HEK293 (cell line): ENCODE measurements around the gene RNF121.

Experiments
- CTCF ChIA-PET: fragments of 350-600 bp; formaldehyde crosslinking; extraction: SDS; loops from one replicate; lab custom pipeline; 2021; ENCODE audit warnings: antibody characterized with exemption; lab: Yijun Ruan, JAX
- POLR2A ChIA-PET: fragments of 300-600 bp; formaldehyde crosslinking; extraction: SDS; loops from one replicate; lab custom pipeline; 2020; ENCODE audit warnings: antibody characterized with exemption, inconsistent platforms; lab: Yijun Ruan, JAX
- H3K27ac ChIP-seq: fragments of 200-500 bp; sonication (Bioruptor generic); 2 replicates; pipeline ENCODE4 v1.5.1; 2014; ENCODE audit warnings: low read depth, low read length, control low read depth, inconsistent platforms; ENCODE audit errors: extremely low read depth
- H3K36me3 ChIP-seq, 2 experiments: fragments of 200-500 bp in 1 of 2; sonication (Bioruptor generic) in 1 of 2; 1 replicate in 1 of 2; 2 replicates in 1 of 2; pipeline ENCODE4 v1.5.1; 2014 to 2017; ENCODE audit warnings: inconsistent platforms in 2 of 2, low read length in 2 of 2; ENCODE audit not compliant: control insufficient read depth in 2 of 2, insufficient read depth in 1 of 2
- H3K4me1 ChIP-seq: fragments of 200-500 bp; sonication (Bioruptor generic); 2 replicates; pipeline ENCODE4 v1.5.1; 2014; ENCODE audit warnings: mild to moderate bottlenecking, low read length, inconsistent platforms; ENCODE audit not compliant: control insufficient read depth, insufficient read depth
- H3K4me3 ChIP-seq: 2 replicates; pipeline ENCODE4 v1.5.1; 2011; ENCODE audit warnings: low read depth, mild to moderate bottlenecking, control low read depth, low read length, moderate library complexity
- H3K9me3 ChIP-seq: fragments of 200-500 bp; sonication (Bioruptor generic); 2 replicates; pipeline ENCODE4 v1.5.1; 2014; ENCODE audit warnings: low read depth, low read length, inconsistent platforms; ENCODE audit not compliant: control insufficient read depth, insufficient read depth
- PRDM2 ChIP-seq: fragments of 450-650 bp; formaldehyde crosslinking; IDR thresholded peaks from 2 replicates; pipeline ENCODE4 v1.5.1; 2016; ENCODE audit warnings: missing biosample characterization, missing genetic modification characterization, borderline replicate concordance
- SETDB1 ChIP-seq: IDR thresholded peaks from one replicate; pipeline ENCODE4 v1.6.1; 2017; ENCODE audit warnings: mild to moderate bottlenecking, low read length, moderate library complexity, mixed read lengths; ENCODE audit not compliant: insufficient read length
- TSHZ1 ChIP-seq: fragments of 450-650 bp; formaldehyde crosslinking; IDR thresholded peaks from 2 replicates; pipeline ENCODE4 v1.5.1; 2016; ENCODE audit warnings: missing biosample characterization, missing genetic modification characterization, borderline replicate concordance
- WT1 ChIP-seq: fragments of 450-650 bp; formaldehyde crosslinking; IDR thresholded peaks from 2 replicates; pipeline ENCODE4 v1.5.1; 2016; ENCODE audit warnings: missing biosample characterization, missing genetic modification characterization
- ZBTB10 ChIP-seq: fragments of 450-650 bp; formaldehyde crosslinking; IDR thresholded peaks from 2 replicates; pipeline ENCODE4 v1.5.1; 2016; ENCODE audit warnings: missing biosample characterization, missing genetic modification characterization
- ZNF280D ChIP-seq: fragments of 450-650 bp; formaldehyde crosslinking; IDR thresholded peaks from 2 replicates; pipeline ENCODE4 v1.5.1; 2016; ENCODE audit warnings: missing biosample characterization, missing genetic modification characterization
- ZNF302 ChIP-seq: fragments of 450-650 bp; formaldehyde crosslinking; IDR thresholded peaks from 2 replicates; pipeline ENCODE4 v1.5.1; 2016; ENCODE audit warnings: missing biosample characterization, missing genetic modification characterization, low read depth
- ZNF350 ChIP-seq: fragments of 450-650 bp; formaldehyde crosslinking; IDR thresholded peaks from 2 replicates; pipeline ENCODE4 v1.5.0; 2017; ENCODE audit warnings: missing biosample characterization, mild to moderate bottlenecking, missing genetic modification characterization
- ZNF510 ChIP-seq: fragments of 450-650 bp; formaldehyde crosslinking; IDR thresholded peaks from 2 replicates; pipeline ENCODE4 v1.5.1; 2018; ENCODE audit warnings: mild to moderate bottlenecking, missing genetic modification characterization, missing biosample characterization; ENCODE audit not compliant: insufficient replicate concordance
- ZNF560 ChIP-seq: fragments of 450-650 bp; formaldehyde crosslinking; IDR thresholded peaks from 2 replicates; pipeline ENCODE4 v1.5.1; 2017; ENCODE audit warnings: missing biosample characterization, missing genetic modification characterization, borderline replicate concordance
- ZNF747 ChIP-seq: fragments of 450-650 bp; formaldehyde crosslinking; IDR thresholded peaks from 2 replicates; pipeline ENCODE4 v1.5.1; 2016; ENCODE audit warnings: missing biosample characterization, missing genetic modification characterization
- ZXDB ChIP-seq: fragments of 450-650 bp; formaldehyde crosslinking; IDR thresholded peaks from 2 replicates; pipeline ENCODE4 v1.5.1; 2016; ENCODE audit warnings: missing biosample characterization, missing genetic modification characterization

The RNF121 gene

GRCh38 chr11:72005347-72006260 lies 76.8 kb downstream of the RNF121 start (continued):
- no peak for TF ChIP-seq TSHZ1 (tag by site-specific recombination)
- TF ChIP-seq ZNF302: no peak
- no peak for TF ChIP-seq ZNF510 (tag by site-specific recombination)
- TF ChIP-seq ZNF280D (tag by site-specific recombination): no peak
- TF ChIP-seq WT1: no peak
- no peak for TF ChIP-seq PRDM2

- ChIA-PET POLR2A (no interaction called here), CTCF (interaction anchor here (1.4 kb wide), 1 partner anchor 18 kb away, joined by 8 read pairs; no protein-coding TSS in a partner anchor)
- TF ChIP-seq ZBTB10 (tag by site-specific recombination) (no peak), ZNF350 (no peak), ZNF747 (no peak), SETDB1 (no peak), ZXDB (tag by site-specific recombination) (no peak), ZNF560 (no peak)
Measured at GRCh38 chr11:72006309-72007088, 77.7 kb downstream of the RNF121 start.

More at GRCh38 chr11:72006309-72007088, 77.7 kb downstream of the RNF121 start:
- peaks cover 0 to 99% of the 10 kb centered on the region in 2 experiments; a peak in 1 of 3 replicates for H3K36me3 ChIP-seq
- no peaks in the 10 kb centered on the region for H3K9me3 ChIP-seq
- H3K4me1 ChIP-seq: no peaks in the 10 kb centered on the region
- no peak overlapping the region for H3K27ac ChIP-seq
- no peak overlapping the region for H3K4me3 ChIP-seq
